ENCODE measurements around the gene LLCFC1.

- TF ChIP-seq TAF1 (IDR thresholded peaks at IDR 0.05; ENCODE audit: borderline replicate concordance, low read depth, low read length) (no peak), POLR2A (IDR thresholded peaks at IDR 0.05; ENCODE audit: low read depth, low read length) (no peak), POLR2AphosphoS5 (IDR thresholded peaks at IDR 0.05; ENCODE audit: low read depth, low read length) (no peak)
Measured at GRCh38 chr7:142908921-142909890, 30.1 kb upstream of the LLCFC1 start.
